HG03354 (cell line): ENCODE results near the gene PIK3CA.
"Not testable (repeated sequence)": the region's sequence is repeated elsewhere in the genome, so short reads cannot be mapped to it uniquely, and the experiment has no call there.

Source experiments
- ATAC-seq: cut with Tn5 transposase; IDR thresholded peaks from one replicate; pipeline ENCODE4 v1.9.1; 2021; ENCODE audit warnings: mild to moderate bottlenecking; ENCODE audit not compliant: unreplicated experiment, poor library complexity, severe bottlenecking

The PIK3CA gene

DNA sequence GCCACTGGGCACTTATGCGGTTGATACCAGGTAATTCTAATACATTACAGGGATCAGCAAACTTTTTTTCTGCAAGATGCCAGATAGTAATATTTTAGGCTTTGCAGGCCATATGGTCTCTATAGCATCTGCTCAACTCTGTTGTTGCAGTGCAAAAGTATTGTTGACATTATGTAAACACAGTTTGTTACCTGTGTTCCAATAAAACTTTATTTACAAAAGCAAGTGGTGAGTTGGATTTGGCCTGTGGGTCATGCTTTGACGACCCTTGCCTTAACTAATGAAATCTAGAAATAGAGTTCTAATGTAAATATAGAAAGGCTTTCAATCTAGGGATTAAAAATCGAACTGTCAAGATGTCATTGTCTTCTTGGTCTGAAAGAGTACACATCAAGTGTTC is 44.4 kb downstream of the PIK3CA start:
- ATAC-seq, result no peak

DNA sequence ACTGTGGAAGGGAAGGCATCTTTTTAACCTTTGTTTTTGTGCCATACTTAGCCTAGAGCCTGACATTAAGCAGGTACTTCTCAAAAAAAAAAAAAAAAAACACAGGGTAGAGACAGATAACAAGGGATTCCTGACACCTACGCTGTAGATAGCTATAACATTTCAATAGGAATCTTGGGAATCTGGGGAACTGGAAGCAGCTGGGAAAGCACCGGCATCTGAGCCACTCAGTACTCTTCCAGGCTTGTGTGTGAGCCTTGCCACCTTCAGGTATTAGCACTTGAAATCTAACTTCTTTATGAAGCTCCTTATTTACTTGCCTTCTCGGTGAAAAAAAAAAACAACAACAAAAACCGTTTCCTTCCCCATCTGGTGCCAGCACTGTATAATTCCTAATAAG is 46.8 kb downstream of the PIK3CA start:
- ATAC-seq, result no peak

DNA sequence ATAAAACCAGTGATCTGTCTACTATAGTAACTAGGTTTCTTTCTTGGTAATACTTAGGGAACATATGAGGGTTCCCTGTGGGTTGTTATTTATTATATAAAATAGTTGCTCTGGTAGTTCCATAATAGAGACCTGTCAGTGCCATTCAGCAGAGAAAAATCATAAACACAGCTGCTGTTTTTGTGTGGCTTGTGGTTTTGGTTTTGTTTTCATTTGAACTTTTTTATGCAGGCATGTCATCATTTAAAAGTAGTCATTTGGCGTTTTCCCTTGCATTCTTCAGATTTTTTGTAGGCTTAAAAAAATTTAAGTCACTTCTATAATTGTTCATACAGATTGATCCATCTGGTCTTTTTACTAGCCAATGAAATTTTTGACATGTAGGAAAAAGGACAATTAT is 47.9 kb downstream of the PIK3CA start:
- peak; percentile 96 for ATAC-seq

DNA sequence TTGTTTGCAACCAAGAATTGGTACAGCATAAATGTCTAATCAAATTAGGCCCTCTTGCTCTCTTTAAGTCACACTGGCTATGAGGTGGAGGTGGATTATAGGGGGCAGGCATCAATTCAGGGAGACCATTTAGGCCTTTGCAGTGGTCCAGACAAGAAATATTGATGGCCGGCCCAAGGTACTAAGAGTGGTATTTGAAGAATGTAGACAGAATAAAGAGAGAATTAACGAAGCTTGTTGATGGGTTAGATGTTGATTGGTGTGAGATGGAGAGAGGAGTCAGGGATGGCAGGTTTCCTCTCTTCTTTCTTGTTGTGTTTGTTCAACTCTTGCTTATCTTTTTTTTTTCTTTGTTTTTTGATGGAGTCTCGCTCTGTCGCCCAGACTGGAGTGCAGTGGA is 48.5 kb downstream of the PIK3CA start:
- no peak for ATAC-seq

DNA sequence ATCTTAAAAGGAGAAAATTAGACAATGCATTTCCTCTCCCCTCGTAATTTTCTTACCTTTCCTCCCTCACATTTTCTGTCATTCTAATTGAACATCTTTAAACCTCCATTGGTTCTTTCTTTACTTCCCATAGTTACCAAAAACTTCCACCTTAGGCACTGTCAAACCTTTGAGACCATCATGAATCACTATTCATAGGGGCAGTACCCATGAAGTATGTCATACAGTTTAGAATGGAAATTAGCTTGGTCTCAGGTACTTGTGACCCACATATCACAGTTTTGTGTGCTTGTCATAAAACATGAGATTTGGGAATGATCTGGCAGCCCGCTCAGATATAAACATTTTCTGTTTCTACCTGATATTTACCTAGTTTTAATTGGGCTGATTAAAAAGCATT is 52.6 kb downstream of the PIK3CA start:
- no peak for ATAC-seq

DNA sequence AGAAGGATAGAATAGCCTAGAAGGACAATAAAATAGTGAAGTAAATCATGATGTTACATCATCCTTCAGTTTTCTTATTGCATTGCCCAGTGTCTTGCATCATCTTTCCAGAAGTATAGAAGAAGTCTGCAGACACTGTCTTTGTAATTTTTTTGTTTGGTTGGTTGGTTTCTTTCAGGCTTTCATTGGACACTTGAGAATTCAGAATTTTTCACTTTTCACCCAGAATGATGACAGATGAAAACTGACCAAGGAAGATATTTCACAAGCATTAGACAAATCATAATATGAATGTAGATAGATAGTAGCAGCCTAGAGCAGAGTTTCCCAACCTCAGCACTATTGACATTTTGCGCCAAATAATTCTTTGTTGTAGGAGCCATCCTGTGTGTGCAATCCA is 67.4 kb downstream of the PIK3CA start:
- not testable (repeated sequence) for ATAC-seq

DNA sequence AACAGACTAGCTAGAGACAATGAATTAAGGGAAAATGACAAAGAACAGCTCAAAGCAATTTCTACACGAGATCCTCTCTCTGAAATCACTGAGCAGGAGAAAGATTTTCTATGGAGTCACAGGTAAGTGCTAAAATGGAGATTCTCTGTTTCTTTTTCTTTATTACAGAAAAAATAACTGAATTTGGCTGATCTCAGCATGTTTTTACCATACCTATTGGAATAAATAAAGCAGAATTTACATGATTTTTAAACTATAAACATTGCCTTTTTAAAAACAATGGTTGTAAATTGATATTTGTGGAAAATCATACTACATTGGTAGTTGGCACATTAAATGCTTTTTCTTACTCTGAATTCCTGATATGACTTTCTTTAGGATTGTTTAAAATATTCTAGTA is 70.1 kb downstream of the PIK3CA start:
- ATAC-seq, result not testable (repeated sequence)

DNA sequence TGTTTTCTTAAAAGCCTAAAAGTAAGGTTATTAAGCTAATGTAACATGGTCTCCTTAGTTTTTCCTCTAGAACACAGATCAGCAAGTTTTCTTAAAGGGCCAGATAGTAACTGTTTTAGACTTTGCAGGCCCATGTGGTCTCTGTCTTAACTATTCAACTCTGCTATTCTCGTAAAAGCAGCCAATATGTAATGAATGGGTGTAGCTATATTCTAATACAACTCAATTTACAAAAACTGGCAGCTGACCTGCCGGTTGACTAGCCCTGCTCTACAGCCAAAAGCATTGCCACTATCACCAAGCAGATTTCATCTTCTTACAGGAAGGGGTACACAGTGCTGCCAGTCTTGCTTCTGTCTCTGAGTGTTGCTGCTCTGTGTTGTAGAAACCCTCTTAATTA is 75.4 kb downstream of the PIK3CA start:
- no peak for ATAC-seq

DNA sequence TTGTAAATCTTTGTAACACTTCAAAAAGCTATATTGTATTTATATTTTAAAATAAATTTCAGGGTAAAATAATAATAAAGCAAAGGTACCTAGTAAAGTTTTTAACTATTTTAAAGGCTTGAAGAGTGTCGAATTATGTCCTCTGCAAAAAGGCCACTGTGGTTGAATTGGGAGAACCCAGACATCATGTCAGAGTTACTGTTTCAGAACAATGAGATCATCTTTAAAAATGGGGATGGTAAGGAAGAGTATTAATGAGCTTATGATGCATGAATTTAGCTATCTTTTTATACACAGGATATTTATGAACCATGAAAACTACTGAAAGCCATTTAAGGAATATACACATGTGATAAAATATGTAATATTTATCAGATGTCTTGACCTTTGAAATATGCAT is 76.4 kb downstream of the PIK3CA start:
- no peak for ATAC-seq

DNA sequence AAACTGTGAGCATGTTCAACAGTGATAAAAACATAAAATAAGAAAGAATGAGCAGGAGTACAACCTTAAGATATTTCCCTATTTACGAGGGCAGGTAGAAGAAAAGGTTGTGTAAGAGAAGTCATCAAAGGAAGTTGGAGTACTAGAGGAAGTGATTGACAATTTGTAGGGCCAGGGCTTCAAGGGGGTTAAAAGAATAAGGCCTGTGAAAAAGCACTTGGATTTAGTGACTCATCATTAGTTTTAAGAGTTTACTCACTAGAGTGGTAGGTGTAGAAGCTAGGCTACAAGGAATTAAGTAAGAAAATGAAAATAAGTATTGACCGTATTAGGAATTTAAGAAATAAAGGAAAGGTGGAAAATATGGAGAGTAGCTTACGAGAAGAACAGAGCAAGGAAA is 79.2 kb downstream of the PIK3CA start:
- ATAC-seq, result no peak

DNA sequence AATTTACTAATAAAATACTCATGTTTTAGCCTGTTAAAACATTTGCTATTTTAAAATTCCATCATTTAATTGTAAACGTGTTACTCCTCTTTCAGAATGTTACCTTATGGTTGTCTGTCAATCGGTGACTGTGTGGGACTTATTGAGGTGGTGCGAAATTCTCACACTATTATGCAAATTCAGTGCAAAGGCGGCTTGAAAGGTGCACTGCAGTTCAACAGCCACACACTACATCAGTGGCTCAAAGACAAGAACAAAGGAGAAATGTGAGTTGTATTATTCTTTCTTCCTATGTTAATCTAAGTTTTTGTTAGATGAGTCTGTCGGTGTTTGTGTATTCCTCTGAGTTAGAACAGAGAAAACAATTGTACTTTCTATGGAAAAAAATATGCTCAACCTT is 81.0 kb downstream of the PIK3CA start:
- ATAC-seq, result no peak

DNA sequence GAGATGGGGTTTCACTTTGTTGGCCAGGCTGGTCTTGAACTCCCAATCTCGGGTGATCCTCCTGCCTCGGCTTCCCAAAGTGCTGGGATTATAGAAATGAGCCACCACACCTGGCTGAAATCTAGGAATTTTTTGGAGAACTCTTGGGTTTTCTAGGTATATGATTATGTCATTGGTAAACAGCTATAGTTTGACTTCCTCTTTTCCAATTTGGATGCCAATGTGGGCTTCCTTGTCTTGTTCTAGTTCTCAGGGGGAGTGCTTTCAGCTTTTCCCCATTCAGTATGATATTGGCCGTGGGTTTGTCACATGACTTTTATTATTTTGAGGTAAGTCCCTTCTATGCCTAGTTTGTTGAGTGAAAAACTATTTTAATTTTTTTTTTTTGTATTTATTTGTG is 84.9 kb downstream of the PIK3CA start:
- ATAC-seq, result no peak

DNA sequence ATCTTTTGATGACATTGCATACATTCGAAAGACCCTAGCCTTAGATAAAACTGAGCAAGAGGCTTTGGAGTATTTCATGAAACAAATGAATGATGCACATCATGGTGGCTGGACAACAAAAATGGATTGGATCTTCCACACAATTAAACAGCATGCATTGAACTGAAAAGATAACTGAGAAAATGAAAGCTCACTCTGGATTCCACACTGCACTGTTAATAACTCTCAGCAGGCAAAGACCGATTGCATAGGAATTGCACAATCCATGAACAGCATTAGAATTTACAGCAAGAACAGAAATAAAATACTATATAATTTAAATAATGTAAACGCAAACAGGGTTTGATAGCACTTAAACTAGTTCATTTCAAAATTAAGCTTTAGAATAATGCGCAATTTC is 86.0 kb downstream of the PIK3CA start:
- no peak for ATAC-seq

DNA sequence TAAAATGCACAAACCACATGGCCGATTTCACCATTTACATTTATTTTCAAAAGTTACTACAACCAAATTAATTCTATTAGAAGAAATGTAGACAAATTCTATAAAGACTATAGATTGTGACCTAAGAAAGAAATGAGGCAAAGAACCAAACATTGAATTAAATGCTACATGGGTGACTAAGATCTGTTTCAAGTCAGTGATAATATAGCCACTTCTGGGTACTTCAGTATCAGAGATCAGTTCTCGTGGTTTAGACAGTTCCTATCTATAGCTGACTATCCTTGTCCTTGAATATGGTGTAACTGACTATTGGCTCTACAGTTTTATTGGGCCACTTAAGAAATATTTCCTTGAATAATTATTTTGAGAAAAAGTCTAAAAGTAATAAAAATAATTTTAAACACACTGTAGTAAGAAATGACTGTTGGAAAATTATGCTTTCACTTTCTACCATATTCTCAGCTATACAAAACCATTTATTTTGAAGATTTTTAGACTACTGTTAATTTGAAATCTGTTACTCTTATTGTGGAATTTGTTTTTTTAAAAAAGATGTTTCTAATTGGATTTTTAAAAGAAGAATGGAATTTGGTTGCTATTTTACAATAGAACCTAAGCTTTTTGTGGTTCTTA is 88.6 kb downstream of the PIK3CA start:
- ATAC-seq, result peak; percentile 79

DNA sequence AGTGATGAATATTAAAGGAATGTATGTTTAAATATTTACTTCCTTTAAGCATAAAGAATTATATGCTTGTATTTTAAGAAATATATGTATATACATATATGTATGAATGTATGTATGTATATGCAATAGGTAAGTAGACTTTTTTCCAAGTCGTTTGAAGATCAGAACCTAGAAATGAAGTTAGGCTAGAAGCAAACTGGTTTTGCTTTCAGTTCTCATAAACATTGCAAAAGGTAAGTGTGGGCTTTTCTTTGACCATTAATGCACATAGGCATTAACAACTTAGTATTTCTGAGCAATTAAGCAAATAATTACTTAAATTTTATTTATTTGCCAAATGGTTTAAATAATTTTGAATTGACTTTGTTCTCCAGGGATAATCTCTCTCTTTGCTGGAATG is 92.1 kb downstream of the PIK3CA start:
- ATAC-seq, result peak; percentile 48

DNA sequence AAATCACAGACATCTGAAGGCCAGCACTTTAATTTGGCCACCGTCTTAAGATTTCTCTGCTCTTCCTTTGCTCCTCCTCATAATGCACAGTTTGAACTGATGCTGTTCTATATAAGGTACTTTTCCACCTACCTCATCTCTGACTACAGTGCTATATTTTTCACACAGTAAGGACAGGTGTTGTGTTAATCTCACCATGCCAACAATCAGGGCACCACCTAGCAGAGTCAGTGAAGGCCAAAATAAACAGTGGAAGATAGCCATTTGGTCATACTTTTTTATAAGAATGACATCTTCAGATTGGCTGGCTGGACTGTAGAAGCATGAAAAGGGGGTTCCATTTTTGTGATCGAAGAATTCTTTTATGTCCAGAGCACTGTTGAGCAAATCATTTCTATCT is 94.7 kb downstream of the PIK3CA start:
- ATAC-seq, result not testable (repeated sequence)

DNA sequence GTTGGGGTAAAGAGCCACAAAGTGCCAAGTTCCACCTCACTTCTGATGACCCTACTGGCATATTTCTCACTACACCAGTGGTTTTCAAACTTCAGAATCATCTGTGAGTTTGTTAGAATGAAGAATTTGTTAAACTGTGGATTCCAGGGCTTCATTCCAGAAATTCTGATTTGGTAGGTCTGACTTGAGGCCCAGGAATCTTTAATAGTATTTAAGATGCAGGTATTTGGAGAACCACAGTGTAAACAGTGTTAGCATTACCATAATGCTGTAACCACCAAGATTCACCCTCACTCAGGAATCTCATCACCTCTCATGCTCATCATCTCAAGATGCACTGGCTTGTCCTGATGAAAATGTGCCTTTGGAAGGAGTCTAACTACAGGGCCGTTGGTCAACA is 96.7 kb downstream of the PIK3CA start:
- no peak for ATAC-seq

DNA sequence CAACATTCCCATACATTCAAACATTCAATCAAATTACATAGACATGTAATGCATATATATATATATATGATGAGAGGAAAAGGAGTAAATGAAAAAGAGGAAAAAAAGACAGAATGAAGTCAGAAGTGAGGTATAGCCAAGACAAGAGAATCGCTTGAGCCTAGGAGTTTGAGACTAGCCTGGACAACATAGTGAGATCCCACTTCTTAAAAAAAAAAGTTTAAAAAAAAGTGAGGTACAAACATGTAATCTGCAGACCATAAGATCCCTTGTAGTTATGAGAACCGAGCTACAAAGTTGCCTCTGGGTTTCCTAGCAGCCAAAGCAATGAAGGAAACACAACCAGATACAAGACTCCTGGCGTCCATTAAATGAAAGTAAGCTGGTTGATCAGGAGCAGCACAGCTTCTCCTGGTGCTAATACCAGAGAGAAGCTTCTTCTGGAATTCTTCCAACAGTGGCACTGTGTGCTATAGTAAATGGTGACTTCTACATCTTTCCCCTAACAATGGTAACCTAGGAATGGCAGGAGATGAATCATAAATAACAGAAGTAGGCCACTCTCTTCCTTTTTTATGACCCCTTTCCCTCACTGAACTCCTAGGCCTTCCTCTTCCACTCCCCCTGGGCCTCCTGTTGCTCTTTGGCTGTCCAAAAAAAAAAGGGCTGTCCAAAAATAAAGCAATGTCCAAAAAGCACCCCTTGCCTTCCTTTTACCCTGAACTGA is 99.3 kb downstream of the PIK3CA start:
- no peak for ATAC-seq

DNA sequence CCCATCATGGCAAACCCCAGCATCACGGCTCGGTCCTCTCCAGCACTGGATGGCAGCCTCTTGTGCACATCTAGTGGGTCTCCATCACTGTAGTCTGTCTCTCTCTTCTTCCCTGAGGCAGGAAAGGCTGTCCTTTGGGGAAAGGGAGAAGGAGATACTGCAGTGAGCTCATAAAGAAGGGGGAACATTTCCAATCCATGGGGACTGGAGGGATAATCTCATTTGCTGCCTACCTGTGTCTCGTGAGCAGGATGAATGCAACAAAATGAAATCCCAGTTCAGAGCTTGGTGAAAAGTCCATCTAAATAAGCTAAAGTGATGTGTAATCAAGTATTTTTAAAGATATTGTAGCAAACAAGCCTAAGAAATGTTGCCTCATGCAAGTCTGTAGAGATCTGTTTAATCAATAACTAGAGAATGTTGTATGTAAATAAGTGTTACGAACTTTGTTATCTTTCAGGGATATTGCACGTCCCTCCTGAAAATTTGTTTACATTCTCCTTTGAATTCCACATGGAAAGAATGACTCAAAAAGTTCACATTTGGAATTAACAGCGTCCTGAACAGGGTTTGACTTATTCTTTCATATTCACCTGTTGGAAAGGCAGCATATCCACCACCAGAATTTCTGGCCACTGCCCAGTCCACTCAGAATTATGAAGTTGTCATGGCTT is 102.8 kb downstream of the PIK3CA start, which contains the start of gene KCNMB3:
Gene KCNMB3 (minus strand): TSS at position 312 of the 674 bp plus-strand sequence. CDS start 124 bp downstream, at position 188.
- no peak for ATAC-seq

DNA sequence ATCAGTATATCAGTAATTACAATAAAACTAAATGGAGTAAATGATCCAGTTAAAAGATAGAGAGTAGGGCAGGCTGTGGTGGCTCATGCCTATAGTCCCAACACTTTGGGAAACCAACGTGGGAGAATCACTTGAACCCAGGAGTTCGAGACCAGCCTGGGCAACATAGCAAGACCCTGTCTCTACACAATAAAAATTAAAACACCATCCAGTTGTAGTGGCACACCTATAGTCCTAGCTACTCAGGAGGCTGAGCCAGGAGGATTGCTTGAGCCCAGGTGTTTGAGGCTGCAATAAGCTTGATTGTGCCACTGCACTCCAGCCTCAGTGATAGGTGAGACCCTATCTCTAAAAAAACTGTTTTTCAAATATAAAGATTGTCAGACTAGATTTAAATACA is 108.7 kb downstream of the PIK3CA start:
- ATAC-seq, result no peak

DNA sequence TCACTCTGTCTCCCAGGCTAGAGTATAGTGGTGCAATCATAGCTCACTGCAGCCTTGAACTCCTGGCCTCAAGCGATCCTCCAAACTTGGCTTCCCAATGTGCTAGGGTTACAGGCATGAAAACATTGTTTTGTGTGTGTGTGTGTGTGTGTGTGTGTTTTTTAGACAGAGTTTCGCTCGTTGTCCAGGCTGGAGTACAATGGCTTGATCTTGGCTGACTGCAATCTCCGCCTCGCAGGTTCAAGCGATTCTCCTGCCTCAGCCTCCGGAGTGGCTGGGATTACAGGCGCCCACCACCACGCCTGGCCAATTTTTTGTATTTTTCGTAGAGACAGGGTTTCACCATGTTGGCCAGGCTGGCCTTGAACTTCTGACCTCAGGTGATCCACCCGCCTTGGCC is 109.6 kb downstream of the PIK3CA start:
- ATAC-seq, result not testable (repeated sequence)
